Measurements from ENCODE around the gene FOXN3.
"Not testable (repeated sequence)": the region's sequence is repeated elsewhere in the genome, so short reads cannot be mapped to it uniquely, and the experiment has no call there.

Gene FOXN3

GRCh38 chr14:89250655-89250975, 166.4 kb downstream of the FOXN3 start:
- DNase-seq (ENCODE audit: low read depth), result not testable (repeated sequence)

DNA sequence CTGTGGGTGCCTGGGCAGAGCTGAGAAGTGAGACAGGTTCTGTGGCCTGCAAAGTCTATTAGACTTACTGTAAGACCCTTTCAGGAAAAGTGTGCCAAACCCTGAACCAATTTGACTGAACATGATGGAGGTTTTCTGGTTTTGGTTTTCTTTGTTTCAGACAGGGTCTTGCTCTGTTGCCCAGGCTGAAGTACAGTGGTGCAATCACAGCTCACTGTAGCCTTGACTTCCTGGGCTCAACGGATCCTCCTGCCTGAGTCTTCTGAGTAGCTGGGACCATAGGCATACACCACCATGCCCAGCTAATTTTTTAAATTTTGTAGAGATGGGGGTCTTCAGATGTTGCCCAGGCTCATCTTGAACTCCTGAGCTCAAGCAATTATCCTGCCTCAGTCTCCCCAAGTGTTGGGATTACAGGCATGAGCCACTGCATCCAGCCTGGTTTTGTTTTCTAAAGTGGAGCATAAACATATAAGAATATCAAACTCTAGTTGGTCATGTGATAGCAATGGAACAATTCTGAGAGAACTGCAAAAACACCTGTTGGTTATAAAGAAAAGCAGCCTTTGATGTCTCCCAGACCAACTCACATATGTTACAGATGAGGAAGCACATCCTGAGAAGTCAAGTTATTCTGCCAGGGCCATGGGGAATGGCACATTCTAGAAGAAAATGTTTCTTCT, 166.9 kb downstream of the FOXN3 start:
- no peak for DNase-seq (ENCODE audit: low read depth)

DNA sequence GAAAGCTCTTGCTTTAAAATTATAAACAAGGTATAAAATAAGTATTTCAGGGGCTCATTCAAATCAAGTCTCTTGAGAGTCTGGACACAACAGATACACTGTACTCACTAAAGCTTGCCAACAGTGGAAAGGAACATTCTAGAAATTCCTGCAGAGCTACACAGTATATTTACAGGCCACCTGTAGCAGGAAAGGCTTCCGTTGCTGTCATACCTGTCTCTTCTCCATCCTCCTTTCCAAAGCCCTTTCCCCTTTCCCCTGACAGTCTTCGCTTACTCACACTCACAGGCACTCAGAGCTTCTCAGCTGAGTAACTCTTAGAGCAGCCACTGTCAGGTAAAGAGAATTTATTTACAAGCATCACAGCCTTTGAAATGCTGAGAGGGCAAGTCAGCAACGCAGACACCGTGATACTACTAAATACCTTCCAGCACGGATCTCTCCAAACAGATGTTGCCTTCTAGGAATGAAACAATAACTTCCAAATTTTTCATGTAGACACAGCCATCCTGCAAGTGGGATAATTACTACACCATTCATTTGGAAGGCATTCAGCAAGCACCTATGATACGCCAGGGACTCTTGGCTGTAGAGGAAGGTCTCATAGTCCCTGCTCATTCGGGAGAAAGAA, 167.9 kb downstream of the FOXN3 start:
- DNase-seq (ENCODE audit: low read depth), result peak; percentile 12

GRCh38 chr14:89248411-89249064, 168.5 kb downstream of the FOXN3 start:
- DNase-seq (ENCODE audit: low read depth), result no peak

GRCh38 chr14:89247457-89248122, 169.4 kb downstream of the FOXN3 start:
- no peak for DNase-seq (ENCODE audit: low read depth)

DNA sequence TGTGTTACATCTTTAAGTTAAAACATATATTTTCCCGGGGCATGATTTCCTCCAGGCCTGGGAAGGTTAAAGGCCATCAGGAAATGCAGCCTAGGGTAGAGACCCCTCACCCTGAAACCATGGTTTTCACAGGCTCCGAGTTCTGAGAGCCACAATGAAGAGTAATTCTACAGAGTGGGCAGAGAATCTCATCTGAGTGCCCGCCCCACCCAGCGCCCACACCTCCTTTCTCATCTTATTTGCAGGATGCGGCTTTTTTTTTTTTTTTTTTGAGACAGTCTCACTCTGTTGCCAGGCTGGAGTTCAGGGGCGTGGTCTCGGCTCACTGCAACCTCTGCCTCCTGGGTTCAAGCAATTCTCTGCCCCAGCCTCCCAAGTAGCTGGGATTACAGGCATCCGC, 170.7 kb downstream of the FOXN3 start:
- no peak for DNase-seq (ENCODE audit: low read depth)

- no peak for DNase-seq (ENCODE audit: low read depth)
Measured at GRCh38 chr14:89245802-89246201, 171.2 kb downstream of the FOXN3 start.

- no peak for DNase-seq (ENCODE audit: low read depth)
Measured at GRCh38 chr14:89244720-89245119, 172.3 kb downstream of the FOXN3 start.

DNA sequence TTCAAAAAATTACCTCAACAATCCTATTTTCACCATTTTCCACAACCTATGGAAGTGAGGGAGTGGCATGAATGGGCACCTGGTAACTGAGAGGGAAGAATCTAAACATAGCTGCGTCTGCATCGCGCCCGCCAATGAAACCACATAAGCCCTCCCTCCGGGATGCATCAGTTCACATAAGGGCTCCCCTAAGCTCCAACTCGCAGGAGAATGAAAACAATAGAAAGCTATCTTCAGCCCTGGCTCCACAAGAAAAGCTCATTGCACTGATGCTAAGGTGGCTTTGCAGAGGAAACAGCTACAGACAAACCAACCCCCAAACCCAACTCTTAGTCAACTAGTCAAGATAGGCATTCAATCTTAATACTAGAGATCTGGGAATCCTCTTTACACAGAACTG, 173.3 kb downstream of the FOXN3 start:
- no peak for DNase-seq (ENCODE audit: low read depth)

GRCh38 chr14:89243286-89243685, 173.7 kb downstream of the FOXN3 start:
- no peak for DNase-seq (ENCODE audit: low read depth)

DNA sequence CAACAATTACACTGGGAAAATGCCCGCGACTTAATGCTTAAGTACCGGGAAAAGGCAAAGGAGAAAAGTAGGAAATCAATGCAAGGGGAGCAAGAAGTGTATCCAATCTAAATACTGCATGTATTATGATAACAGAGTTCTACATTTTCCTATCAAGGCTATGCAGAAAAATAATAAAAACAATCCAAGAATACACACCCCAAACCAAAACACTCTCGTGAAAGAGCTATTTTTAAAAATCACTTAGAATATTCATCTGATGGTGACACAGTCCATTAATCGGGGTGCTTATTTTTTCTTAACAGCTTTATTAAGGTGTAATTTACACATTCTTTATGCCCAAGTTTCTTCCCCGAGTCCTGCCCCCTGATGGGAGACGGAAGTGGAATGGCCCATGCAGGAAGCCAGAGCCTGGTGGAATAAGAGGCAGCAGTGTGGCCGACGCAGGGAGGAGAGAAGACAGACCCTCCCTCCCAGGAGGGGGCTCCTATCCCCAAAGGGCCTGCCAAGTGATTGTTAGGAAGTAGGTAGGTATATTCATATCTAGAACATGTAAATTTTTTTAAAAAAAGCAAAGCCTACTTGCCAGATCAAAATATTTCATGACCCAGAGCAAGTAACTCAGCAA, 174.3 kb downstream of the FOXN3 start:
- DNase-seq (ENCODE audit: low read depth), result no peak

- no peak for DNase-seq (ENCODE audit: low read depth)
Measured at GRCh38 chr14:89241934-89242651, 174.9 kb downstream of the FOXN3 start.

DNA sequence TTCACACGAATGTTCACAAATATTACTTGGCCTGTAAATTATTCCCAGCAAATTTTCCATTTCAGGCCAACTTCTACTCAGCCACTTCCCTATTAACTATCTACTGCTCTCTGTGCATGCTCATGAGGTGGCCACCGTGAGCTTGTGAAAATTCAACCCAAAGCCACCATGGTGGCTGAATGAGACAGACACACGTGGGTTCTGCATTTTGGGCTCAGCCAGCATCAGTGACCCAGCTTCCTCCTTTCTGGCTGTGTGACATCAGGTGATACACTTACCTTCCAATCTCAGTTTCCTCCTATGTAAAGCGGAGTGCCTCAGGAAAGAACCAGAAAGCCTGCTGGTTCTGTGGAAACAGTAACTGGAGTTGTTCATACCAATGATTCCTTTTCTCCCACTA, 175.8 kb downstream of the FOXN3 start:
- DNase-seq (ENCODE audit: low read depth), result no peak

DNA sequence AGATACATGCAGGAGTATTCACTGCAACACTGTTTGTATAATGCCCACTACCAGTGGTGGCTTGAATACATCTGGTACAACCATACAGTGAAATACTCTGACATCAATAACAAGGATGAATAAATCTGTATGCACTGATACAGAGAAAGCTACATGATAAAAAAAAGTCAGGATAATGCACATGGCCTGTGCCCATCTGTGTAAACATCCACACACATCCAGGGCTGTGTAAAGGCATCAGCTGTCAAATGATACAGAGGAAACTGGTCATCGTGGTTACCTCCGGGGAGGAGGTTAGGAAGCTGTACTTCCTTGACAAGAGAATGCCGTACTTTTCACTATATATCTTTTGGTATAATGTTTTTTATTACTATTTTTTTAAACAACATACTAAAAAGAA, 176.6 kb downstream of the FOXN3 start:
- DNase-seq (ENCODE audit: low read depth), result peak; percentile 79

- no peak for DNase-seq (ENCODE audit: low read depth)
Measured at GRCh38 chr14:89239023-89239422, 178.0 kb downstream of the FOXN3 start.

GRCh38 chr14:89237921-89238529, 179.0 kb downstream of the FOXN3 start:
- DNase-seq (ENCODE audit: low read depth), result peak; percentile 24

DNA sequence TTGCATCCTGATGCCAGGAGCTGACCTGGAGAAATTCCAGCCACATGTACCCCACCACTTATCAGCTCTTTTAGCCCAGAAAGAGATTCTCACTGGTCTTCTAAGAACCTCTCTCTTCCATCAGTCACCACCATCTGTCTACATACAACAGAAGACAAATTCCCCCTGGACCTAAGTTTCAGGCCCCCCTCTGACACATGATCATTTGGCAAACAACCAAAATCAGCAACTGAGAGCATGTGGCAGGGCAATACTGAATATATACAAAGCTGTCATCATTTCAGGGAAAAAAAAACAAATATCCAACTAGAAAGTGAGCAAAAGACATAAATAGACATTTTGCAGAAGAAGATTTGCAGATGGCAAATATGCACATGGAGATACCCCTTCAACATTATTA, 180.2 kb downstream of the FOXN3 start:
- peak; percentile 22 for DNase-seq (ENCODE audit: low read depth)

DNA sequence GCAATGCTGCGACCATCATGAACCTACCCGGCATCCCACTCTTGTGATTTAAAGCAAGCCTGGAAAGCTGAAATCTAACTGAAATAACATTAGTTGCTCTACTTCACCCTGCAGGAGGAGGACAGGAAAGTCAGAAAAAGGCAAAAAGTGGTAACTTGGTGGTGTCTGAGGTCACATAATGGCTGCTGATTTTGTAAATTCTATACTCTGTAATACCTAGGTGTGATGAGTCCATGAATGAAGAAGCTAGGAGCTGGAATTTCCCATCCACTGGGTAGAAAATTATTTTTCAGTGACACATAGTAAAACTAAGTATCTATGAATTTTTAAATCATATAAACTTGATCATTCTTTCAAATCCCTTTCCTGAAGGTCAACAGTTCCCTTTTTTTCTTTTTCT, 183.8 kb downstream of the FOXN3 start:
- no peak for DNase-seq (ENCODE audit: low read depth)

GRCh38 chr14:89232265-89233070, 184.6 kb downstream of the FOXN3 start:
- DNase-seq (ENCODE audit: low read depth), result no peak

- DNase-seq (ENCODE audit: low read depth), result no peak
Measured at GRCh38 chr14:89231426-89232113, 185.5 kb downstream of the FOXN3 start.

Measured in EH (cell line).